GM18520 (cell line): Measurements from ENCODE around the gene RPL12.

ENCODE experiments used
- ATAC-seq: cut with Tn5 transposase; IDR thresholded peaks from one replicate; pipeline ENCODE4 v1.9.1; 2021; ENCODE audit not compliant: unreplicated experiment

RPL12 gene

GRCh38 chr9:127406799-127407491, 44.3 kb downstream of the RPL12 start:
- ATAC-seq: no peak

- ATAC-seq: no peak
Observed at GRCh38 chr9:127405344-127406125, 45.7 kb downstream of the RPL12 start.

- ATAC-seq: no peak
Observed at GRCh38 chr9:127404631-127405030, 46.6 kb downstream of the RPL12 start.

GRCh38 chr9:127403507-127404192, 47.6 kb downstream of the RPL12 start:
- no peak for ATAC-seq

GRCh38 chr9:127402401-127403090, 48.7 kb downstream of the RPL12 start:
- no peak for ATAC-seq

DNA sequence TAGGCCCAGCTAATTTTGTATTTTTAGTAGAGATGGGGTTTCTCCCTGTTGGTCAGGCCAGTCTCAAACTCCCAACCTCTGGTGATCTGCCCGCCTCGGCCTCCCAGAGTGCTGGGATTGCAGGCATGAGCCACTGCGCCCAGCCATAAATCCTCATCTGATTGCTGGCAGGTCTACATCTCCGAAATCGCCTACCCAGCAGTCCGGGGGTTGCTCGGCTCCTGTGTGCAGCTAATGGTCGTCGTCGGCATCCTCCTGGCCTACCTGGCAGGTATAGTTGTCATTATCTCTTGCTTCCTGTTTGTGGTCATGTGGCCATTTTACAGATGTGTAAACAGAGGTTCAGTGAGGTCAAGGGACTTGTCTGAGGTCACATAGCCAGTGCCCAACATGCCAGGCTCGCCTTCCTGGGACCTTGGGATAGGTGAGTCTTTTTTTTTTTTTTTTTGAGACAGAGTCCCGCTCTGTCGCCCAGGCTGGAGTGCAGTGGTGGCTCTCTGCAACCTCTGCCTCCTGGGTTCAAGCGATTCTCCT, 51.4 kb downstream of the RPL12 start:
- no peak for ATAC-seq

- ATAC-seq: no peak
Observed at GRCh38 chr9:127398715-127399400, 52.3 kb downstream of the RPL12 start.

DNA sequence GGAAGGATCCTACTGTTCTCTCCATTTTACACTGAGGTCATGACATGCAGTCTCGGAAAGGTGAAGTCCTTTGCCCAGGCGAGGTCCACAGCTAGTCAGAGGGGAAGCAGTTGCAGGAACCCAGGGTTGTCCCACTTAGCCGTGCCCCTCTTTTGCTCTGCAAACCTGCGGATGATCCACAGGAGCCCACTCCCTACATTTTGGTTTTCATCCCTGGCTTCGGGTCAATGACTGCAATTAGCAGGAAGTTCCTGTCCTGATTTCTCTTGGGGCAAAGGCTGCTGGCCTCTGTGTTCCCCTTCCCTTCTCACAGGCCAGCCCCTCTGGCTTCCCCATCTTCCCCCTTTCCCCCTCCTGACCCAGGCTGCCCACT, 52.9 kb downstream of the RPL12 start:
- ATAC-seq: no peak
